SK-N-SH (cell line): ENCODE measurements around the gene PHOX2A. TPM values are rescaled to one million over a fixed set of nuclear protein-coding genes. Genes with fewer than 3 reads are reported as not detected.

Experiments
- CTCF ChIA-PET: fragments of 300-600, 350-600 bp; formaldehyde crosslinking; extraction: SDS; loops from one replicate; lab custom pipeline; 2021; lab: Yijun Ruan, JAX
- POLR2A ChIA-PET: fragments of 350-600 bp; sonication (Branson Sonifier 250); formaldehyde crosslinking; extraction: SDS; loops from one replicate; lab custom pipeline; 2020; ENCODE audit warnings: antibody characterized with exemption, inconsistent platforms; lab: Yijun Ruan, JAX
- DNase-seq: peaks from one replicate; pipeline ENCODE4 v3.0.0; 2012
- H2AFZ ChIP-seq: fragments of 200-600 bp; sonication (generic); 2 replicates; pipeline ENCODE4 v1.8.1; 2016; ENCODE audit warnings: antibody characterized with exemption, mild to moderate bottlenecking, low read depth
- H3F3A ChIP-seq: fragments of 200-600 bp; sonication (generic); replicated peaks from 2 replicates; pipeline ENCODE3; 2016; ENCODE audit warnings: antibody characterized with exemption, mild to moderate bottlenecking; ENCODE audit not compliant: insufficient read depth
- H3K27ac ChIP-seq, 2 experiments: fragments of 200-500 bp in 1 of 2; fragments of 200-600 bp in 1 of 2; sonication (Bioruptor generic) in 1 of 2; sonication (generic), shearing (Covaris generic) in 1 of 2; 2 replicates each; pipeline versions ENCODE4 v1.5.1 to v1.6.1; 2014 to 2016; ENCODE audit warnings: low read depth in 2 of 2, inconsistent platforms in 1 of 2, low read length in 1 of 2, mild to moderate bottlenecking in 1 of 2, mixed read lengths in 1 of 2
- H3K27me3 ChIP-seq: fragments of 200-600 bp; sonication (generic), shearing (Covaris generic); 2 replicates; pipeline ENCODE4 v1.6.1; 2016; ENCODE audit warnings: mixed run types; ENCODE audit not compliant: insufficient read depth
- H3K36me3 ChIP-seq, 2 experiments: fragments of 200-500 bp in 1 of 2; fragments of 200-600 bp in 1 of 2; sonication (Bioruptor generic) in 1 of 2; sonication (generic) in 1 of 2; replicated peaks in 1 of 2; 2 replicates each; pipeline versions ENCODE3 to v1.5.1; 2014 to 2016; ENCODE audit warnings: low read length in 1 of 2, mild to moderate bottlenecking in 1 of 2; ENCODE audit not compliant: insufficient read depth in 2 of 2, control insufficient read depth in 1 of 2
- H3K4me1 ChIP-seq, 2 experiments: fragments of 200-500 bp in 1 of 2; fragments of 200-600 bp in 1 of 2; sonication (Bioruptor generic) in 1 of 2; sonication (generic), shearing (Covaris generic) in 1 of 2; 2 replicates each; pipeline versions ENCODE4 v1.5.1 to v1.6.1; 2014 to 2016; ENCODE audit warnings: low read depth in 1 of 2, low read length in 1 of 2, mixed run types in 1 of 2; ENCODE audit not compliant: insufficient read depth in 2 of 2, control insufficient read depth in 1 of 2
- H3K4me2 ChIP-seq: fragments of 200-600 bp; sonication (generic), shearing (Covaris generic); 2 replicates; pipeline ENCODE4 v1.6.1; 2017; ENCODE audit warnings: mixed run types
- H3K4me3 ChIP-seq, 2 experiments: fragments of 200-500 bp in 1 of 2; fragments of 200-600 bp in 1 of 2; sonication (Bioruptor generic) in 1 of 2; sonication (generic), shearing (Covaris generic) in 1 of 2; 2 replicates each; pipeline versions ENCODE4 v1.5.1 to v1.8.1; 2014 to 2016; ENCODE audit warnings: low read depth in 2 of 2, inconsistent platforms in 1 of 2, low read length in 1 of 2, mild to moderate bottlenecking in 1 of 2, mixed read lengths in 1 of 2, moderate library complexity in 1 of 2
- H3K79me2 ChIP-seq: fragments of 200-600 bp; sonication (generic); 2 replicates; pipeline ENCODE4 v1.8.1; 2017; ENCODE audit warnings: mild to moderate bottlenecking; ENCODE audit not compliant: insufficient read depth
- H3K9ac ChIP-seq: fragments of 200-600 bp; sonication (generic); 2 replicates; pipeline ENCODE4 v1.6.1; 2017; ENCODE audit warnings: mixed run types
- H3K9me2 ChIP-seq: fragments of 200-600 bp; sonication (generic); 2 replicates; pipeline ENCODE4 v1.6.1; 2017; ENCODE audit warnings: mixed run types
- H3K9me3 ChIP-seq: fragments of 200-600 bp; sonication (generic); 2 replicates; pipeline ENCODE4 v1.6.1; 2017; ENCODE audit warnings: mixed run types, mild to moderate bottlenecking, moderate library complexity
- H4K20me1 ChIP-seq: fragments of 200-600 bp; sonication (generic); 2 replicates; pipeline ENCODE4 v1.6.1; 2017; ENCODE audit warnings: mild to moderate bottlenecking, mixed run types; ENCODE audit not compliant: insufficient read depth
- CHD2 ChIP-seq: fragments of 150-350 bp; IDR thresholded peaks from 2 replicates; pipeline ENCODE4 v1.6.1; 2018; ENCODE audit warnings: low read length; ENCODE audit not compliant: partially characterized antibody
- ELF1 ChIP-seq: IDR thresholded peaks from 2 replicates; pipeline ENCODE4 v1.4.0; 2012
- FOXJ3 ChIP-seq: sonication (generic); formaldehyde crosslinking; IDR thresholded peaks from 2 replicates; pipeline ENCODE4 v1.5.1; 2020; ENCODE audit warnings: mild to moderate bottlenecking, missing genetic modification reagents
- FOXM1 ChIP-seq: IDR thresholded peaks from 2 replicates; pipeline ENCODE4 v1.4.0; 2012; ENCODE audit warnings: low read depth, mild to moderate bottlenecking
- GATA2 ChIP-seq: sonication (generic); formaldehyde crosslinking; IDR thresholded peaks from 2 replicates; pipeline ENCODE4 v1.5.0; 2020; ENCODE audit warnings: mild to moderate bottlenecking, missing genetic modification reagents
- IRF3 ChIP-seq: fragments of 150-350 bp; IDR thresholded peaks from 2 replicates; pipeline ENCODE4 v1.6.1; 2016; ENCODE audit warnings: mild to moderate bottlenecking, low read depth, low read length
- NRF1 ChIP-seq: IDR thresholded peaks from 2 replicates; pipeline ENCODE4 v1.6.1; 2012; ENCODE audit warnings: low read depth, mild to moderate bottlenecking, low read length
- POLR2AphosphoS5 ChIP-seq: IDR thresholded peaks from 2 replicates; pipeline ENCODE4 v1.6.1; 2012; ENCODE audit warnings: low read depth, low read length
- REST ChIP-seq: IDR thresholded peaks from 2 replicates; pipeline ENCODE4 v1.6.1; 2012; ENCODE audit warnings: mild to moderate bottlenecking, low read depth, low read length, moderate library complexity
- RXRA ChIP-seq: IDR thresholded peaks from 2 replicates; pipeline ENCODE4 v1.4.0; 2012; ENCODE audit warnings: low read depth, mild to moderate bottlenecking, borderline replicate concordance
- SMC3 ChIP-seq: IDR thresholded peaks from 2 replicates; pipeline ENCODE4 v1.6.1; 2012; ENCODE audit warnings: low read depth, low read length, improper control_type of control experiment
- TCF12 ChIP-seq: IDR thresholded peaks from 2 replicates; pipeline ENCODE4 v1.4.0; 2012
- WGBS: methylation state at CpG from one replicate; pipeline ENCODE4 v1.1.6; 2017; ENCODE audit warnings: low lambda C conversion rate; 5-methylcytosine and 5-hydroxymethylcytosine counted together
- polyA plus RNA-seq, 3 experiments: library from polyadenylated mRNA; depleted of rRNA; stranded (reverse); fragments of >200 nt; gene quantifications; 2 replicates each; pipeline ENCODE4 v1.2.3, GENCODE V29; 2012

The PHOX2A gene
- polyA plus RNA-seq, 1 of the 3 experiments (the other 2 are of a cell fraction), result 75.6 TPM

GRCh38 chr11:72247584-72247983 is 3.6 kb upstream of the PHOX2A start:
- 52% methylated on average over 2 of the region's 2 CpGs for WGBS
- Histone ChIP-seq H3K36me3 (no peaks in the 10 kb centered on the region), H3K4me1 (peaks cover 0 to 10% of the 10 kb centered on the region in 2 experiments; a peak in 1 of 4 replicates), H3F3A (peaks cover 6% of the 10 kb centered on the region), H3K9me3 (no peaks in the 10 kb centered on the region), H3K79me2 (peaks cover 10% of the 10 kb centered on the region), H3K4me3 (no peak overlapping the region), H3K27ac (no peak overlapping the region), H3K9me2 (no peaks in the 10 kb centered on the region), H3K27me3 (no peaks in the 10 kb centered on the region; the same call in 1 of the 2 replicates), H4K20me1 (no peaks in the 10 kb centered on the region; the same call in 1 of the 2 replicates), H3K4me2 (no peak overlapping the region), H3K9ac (no peak overlapping the region), H2AFZ (no peak overlapping the region)
- CTCF ChIA-PET, result interaction anchor here (0.7 to 19.7 kb wide), 5 partner anchors 8 to 186 kb away, joined by 3 to 314 read pairs (median 4); no protein-coding TSS in a partner anchor
- TF ChIP-seq TCF12 (no peak), FOXM1 (no peak), FOXJ3 (no peak), CHD2 (no peak), NRF1 (no peak), GATA2 (no peak), RXRA (no peak), ELF1 (no peak), REST (no peak), POLR2AphosphoS5 (no peak)
- POLR2A ChIA-PET, result interaction anchor here (0.7 to 15.5 kb wide), 2 partner anchors 9 to 65 kb away, joined by 4 to 550 read pairs; no protein-coding TSS in a partner anchor
- no peak for DNase-seq

- Histone ChIP-seq H3F3A (peaks cover 12% of the 10 kb centered on the region), H3K4me2 (no peak overlapping the region), H3K27me3 (no peaks in the 10 kb centered on the region; the same call in 1 of the 2 replicates), H3K27ac (peak overlapping the region in 1 of 2 experiments; percentile 79; a peak in 2 of 4 replicates), H3K36me3 (peaks cover 3 to 5% of the 10 kb centered on the region in 2 experiments), H3K4me1 (peaks cover 4 to 10% of the 10 kb centered on the region in 2 experiments; a peak in 1 of 4 replicates), H4K20me1 (no peaks in the 10 kb centered on the region; the same call in 1 of the 2 replicates), H3K9ac (no peak overlapping the region), H3K4me3 (peak overlapping the region in 1 of 2 experiments; percentile 83; a peak in 1 of 4 replicates), H2AFZ (no peak overlapping the region), H3K9me2 (no peaks in the 10 kb centered on the region), H3K79me2 (peaks cover 24% of the 10 kb centered on the region), H3K9me3 (no peaks in the 10 kb centered on the region)
- DNase-seq, result no peak
- WGBS, result 93% methylated on average over 16 of the region's 19 CpGs
- TF ChIP-seq SMC3 (no peak), IRF3 (no peak), CHD2 (no peak)
- POLR2A ChIA-PET, result interaction anchor here (0.6 to 15.5 kb wide), 10 partner anchors 12 to 185 kb away, joined by 3 to 880 read pairs (median 62); no protein-coding TSS in a partner anchor
- CTCF ChIA-PET, result interaction anchor here (0.8 to 19.7 kb wide), 13 partner anchors 9 to 203 kb away, joined by 3 to 314 read pairs (median 3); no protein-coding TSS in a partner anchor
Measured at GRCh38 chr11:72245263-72245816, 1.4 kb upstream of the PHOX2A start.
